ENCODE results near the gene EPO.

The EPO gene

DNA sequence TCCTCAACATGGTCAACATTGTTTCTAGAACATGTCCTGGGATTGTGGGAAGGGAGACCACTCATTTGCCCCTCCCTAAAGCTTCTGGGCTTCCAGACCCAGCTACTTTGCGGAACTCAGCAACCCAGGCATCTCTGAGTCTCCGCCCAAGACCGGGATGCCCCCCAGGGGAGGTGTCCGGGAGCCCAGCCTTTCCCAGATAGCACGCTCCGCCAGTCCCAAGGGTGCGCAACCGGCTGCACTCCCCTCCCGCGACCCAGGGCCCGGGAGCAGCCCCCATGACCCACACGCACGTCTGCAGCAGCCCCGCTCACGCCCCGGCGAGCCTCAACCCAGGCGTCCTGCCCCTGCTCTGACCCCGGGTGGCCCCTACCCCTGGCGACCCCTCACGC is at the start of gene EPO:
Gene EPO (plus strand): TSS at position 190 of the 392 bp plus-strand sequence. CDS start 513 bp downstream, outside the sequence.
- no peak for DNase-seq

DNA sequence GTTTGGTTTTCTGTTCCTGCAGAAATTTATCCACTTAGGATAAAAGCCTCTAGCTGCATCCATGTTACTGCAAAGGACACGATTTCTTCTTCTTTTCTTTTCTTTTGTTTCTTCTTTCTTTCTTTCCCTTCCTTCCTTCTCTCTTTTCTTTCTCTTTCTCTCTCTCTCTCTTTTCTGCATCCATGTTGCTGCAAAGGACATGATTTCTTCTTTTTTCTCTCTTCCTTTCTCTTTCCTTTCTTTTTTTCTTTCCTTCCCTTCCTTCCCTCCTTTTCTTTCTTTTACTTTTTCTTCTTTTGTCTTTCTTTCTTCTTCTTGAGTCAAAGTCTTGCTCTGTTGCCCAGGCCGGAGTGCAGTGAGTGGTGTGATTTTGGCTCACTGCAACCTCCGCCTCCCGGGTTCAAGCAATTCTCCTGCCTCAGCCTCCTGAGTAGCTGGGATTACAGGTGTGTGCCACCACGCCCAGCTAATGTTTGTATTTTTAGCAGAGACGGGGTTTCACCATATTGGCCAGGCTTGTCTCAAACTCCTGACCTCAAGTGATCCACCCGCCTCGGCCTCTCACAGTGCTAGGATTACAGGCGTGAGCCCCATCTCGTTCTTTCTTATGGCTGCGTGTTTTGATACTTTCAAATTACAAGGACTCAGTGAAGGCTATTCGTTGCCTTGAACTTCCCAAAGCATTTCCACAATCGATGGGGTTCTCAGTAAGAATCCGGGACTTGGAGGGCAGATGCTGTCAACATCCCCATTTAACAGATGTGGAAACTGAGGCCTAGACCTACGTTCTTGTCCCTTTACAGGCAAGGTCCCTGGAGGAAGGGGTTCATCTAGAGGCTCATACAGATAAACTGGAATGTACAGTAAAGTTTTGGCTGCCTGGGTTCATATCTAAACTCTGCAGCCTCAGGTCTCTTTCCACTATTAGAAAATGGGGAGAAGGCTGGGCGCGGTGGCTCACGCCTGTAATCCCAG is 48.6 kb upstream of the EPO start:
- DNase-seq = no peak

DNA sequence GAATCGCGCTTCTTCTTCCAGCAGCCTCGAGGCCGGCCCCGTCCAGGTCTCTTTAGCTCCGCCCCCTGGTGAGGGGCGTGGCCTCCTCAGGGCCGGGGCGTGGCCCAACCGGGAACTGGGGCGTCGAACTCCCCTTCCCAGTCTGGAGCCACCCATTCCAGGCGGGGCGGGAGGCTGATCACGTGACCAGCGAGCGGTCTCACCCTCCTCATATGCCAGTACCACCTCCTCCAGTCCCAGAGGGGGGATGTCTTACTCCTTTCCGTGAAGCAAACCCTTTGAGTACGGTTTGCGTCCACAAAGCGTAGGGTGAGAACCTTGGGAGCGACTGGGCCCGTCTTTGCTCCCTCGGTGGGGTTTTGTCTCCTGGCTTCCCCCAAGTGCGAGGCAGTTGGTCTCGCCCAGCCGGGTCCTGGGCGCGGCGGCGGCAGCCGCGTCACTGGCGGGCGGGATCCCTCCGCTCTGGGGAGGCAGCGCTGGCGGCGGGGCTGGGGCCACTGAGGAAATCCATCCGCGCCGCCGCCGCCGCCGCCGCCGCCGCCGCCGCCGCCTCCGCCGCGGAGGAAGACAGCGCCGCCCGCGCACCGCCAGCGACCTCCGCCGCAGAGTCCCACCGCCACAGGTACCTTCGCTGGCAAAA is 46.8 kb upstream of the EPO start, which contains the start of gene GNB2:
Gene GNB2 (plus strand): TSS at position 439 of the 640 bp plus-strand sequence. CDS start 2,526 bp downstream, outside the sequence.
- DNase-seq = peak; percentile 99

DNA sequence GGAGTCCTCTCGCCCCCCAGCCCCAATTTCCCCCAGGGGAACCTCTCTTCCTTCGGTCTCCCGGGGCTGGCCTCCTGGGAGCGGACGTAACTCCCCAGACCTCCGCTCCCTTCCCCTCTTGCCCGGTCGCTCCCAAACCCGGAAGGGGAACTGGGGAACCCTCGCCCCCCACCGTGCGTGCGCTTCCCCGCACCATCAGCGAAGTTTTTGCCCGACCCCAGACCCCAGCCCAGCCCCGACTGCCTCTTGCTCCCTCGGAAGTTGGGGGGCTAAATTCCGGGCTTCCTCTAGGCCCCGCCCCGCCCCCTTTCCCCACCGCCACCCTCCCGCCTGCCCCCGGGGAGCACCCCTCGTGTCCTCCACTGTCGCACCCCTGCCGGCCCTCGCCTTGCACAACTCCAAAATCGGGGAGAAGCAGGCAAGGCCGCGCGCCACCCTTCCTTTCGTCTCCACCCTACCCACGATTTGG is 46.3 kb upstream of the EPO start:
- peak; percentile 47 for DNase-seq

DNA sequence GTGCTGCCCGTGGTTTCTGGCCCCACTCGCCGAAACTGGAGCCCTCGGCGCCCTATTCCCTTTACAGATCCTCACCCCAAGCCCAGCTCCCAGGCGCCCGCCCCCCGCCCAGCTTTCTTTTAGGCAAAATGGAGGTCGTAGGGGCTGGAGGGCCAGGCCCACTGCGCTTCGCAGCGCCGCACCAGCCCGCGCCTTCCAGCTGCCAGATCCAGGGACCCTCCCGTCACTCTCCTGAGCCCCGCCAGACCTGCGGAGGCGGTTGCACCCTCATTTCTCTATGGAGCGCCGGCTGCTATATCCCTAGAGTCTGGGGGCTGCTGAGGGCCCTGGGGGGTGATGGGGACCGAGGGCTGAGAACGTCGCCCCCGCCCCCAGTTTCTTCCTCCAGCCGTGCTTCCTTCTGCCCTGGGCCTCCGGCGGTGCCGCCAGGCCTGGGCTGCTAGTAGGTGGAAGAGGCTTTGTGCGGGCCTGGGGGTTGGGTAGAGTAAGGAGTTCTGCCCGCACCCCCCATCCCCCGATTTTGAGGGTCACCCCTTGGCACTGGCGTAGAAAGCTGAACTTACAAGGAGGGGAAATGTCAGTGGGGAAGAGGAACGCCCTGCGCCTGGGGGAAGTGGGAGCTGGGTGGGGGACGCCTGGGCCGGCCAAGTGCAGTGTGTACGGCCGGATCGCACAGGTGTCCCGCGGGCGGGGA is 45.7 kb upstream of the EPO start:
- DNase-seq = peak; percentile 29

DNA sequence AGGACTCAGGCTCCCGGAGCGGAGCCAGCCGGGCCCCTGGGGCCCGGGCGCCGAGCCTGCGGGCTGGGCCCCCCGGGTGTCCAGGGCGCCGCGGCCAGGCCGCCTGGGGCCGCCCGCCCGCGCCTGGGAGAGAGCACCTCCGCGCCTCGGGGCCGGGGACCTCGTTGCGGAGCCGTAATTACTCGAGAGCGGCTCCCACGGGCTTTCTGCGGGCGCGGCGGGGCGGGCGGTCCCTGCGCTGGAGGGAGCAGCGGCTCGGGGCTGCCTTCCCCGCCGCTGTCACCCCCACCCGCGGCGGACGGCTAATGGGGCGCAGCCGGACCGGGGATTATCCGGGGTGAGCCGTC is 45.2 kb upstream of the EPO start:
- peak; percentile 32 for DNase-seq

DNA sequence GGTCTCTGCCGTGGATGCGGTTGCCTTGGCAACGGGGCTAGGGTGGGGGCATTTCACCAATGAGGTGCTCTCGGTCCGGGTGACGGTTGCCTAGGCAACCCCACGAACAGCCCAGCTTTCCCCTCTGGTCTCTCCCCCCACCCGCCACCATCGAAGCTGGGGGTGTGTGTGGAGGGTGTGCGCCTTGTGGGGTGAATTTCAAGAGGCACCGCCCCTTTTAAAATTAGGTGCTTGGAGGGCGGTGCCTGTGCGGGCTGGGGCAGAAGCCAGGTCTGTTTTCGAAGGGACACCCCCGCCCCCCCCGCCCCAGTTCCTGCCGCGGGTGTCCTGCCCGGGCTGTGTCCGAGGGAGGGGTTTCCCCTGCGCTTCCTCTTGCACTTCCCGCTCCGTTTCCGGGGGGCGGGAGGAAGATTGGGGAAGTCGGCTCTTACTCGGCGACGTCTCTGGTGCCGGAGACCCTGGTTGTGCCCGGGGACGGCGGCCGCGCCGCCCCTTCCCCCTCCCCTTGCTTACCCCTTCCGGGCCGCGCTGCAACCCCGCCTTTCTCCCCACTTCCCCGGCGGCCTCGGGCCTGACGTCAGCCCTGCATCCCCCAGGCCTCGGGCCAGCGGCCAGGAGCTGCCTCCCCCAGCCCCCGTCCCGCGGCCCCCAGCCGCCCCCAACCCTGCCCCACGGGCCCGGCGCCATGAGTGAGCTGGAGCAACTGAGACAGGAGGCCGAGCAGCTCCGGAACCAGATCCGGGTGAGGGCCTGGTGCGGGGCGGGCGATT is 44.5 kb upstream of the EPO start:
- DNase-seq = peak; percentile 77

DNA sequence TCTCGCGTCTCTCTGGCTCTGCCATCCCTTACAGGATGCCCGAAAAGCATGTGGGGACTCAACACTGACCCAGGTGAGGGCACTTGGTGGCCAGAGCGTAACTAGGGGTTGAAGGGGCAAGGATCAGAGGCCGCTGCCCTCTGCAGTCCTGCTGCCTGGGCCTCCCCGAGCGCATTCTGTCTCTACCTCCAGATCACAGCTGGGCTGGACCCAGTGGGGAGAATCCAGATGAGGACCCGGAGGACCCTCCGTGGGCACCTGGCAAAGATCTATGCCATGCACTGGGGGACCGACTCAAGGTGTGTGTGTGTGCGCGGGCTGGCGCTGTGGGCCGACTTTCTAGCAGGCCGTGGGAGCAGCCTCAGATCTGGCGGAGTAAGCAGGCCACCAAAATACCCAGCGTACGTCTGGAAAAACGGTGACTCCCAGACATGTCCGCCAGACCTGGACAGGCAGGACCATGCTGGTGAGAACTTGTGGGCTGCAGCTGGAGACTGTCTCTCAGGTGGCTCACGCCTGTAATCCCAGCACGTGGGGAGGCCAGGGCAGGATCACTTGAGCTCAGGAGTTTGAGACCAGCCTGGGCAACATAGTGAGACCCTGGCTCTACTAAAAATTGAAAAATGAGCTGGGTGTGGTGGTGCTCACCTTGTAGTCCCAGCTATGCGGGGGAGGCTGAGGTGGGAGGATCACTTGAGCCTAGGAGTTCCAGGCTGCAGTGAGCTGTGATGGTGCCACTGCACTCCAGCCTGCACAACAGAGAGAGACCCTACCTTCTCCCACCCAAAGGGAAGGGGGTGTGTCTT is 43.6 kb upstream of the EPO start:
- DNase-seq = no peak

DNA sequence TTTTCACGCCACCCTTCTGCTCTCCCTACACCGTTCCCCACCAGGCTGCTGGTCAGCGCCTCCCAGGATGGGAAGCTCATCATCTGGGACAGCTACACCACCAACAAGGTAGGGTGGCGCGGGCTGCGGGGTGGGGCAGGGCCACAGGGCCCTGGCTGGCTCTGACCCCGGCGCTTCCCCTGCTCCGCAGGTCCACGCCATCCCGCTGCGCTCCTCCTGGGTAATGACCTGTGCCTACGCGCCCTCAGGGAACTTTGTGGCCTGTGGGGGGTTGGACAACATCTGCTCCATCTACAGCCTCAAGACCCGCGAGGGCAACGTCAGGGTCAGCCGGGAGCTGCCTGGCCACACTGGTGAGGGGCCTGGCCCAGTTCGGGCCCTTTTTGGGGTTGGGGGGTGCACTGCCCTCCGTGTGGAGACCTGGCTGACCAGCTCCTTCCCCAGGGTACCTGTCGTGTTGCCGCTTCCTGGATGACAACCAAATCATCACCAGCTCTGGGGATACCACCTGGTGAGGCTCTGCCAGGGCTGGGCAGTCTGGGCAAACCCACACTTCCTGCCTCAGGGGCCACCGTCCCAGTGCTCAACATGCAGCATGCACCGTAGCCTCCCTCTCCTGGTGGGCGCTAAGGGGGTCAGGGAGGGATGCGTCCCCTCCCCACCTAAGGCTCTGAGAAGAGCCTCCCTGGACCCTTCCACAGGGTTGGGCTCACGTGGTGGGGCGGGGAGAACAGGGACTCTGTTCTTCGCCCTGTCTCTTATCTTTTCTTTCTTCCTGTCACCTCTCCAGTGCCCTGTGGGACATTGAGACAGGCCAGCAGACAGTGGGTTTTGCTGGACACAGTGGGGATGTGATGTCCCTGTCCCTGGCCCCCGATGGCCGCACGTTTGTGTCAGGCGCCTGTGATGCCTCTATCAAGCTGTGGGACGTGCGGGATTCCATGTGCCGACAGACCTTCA is 42.7 kb upstream of the EPO start:
- no peak for DNase-seq

DNA sequence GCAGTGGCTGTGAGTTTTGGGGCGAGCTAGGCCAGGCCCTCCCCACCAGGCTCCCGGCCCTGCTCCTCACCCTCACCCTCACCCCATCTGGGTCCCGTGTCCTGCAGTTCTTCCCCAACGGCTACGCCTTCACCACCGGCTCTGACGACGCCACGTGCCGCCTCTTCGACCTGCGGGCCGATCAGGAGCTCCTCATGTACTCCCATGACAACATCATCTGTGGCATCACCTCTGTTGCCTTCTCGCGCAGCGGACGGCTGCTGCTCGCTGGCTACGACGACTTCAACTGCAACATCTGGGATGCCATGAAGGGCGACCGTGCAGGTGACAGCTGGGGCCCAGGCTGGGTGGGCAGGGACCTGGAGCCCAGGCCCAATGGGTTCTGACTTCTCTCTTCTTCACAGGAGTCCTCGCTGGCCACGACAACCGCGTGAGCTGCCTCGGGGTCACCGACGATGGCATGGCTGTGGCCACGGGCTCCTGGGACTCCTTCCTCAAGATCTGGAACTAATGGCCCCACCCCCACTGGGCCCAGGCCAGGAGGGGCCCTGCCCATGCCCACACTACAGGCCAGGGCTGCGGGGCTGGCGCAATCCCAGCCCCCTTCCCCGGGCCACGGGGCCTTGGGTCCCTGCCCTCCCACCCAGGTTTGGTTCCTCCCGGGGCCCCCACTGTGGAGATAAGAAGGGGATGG is 41.8 kb upstream of the EPO start:
- DNase-seq = no peak

DNA sequence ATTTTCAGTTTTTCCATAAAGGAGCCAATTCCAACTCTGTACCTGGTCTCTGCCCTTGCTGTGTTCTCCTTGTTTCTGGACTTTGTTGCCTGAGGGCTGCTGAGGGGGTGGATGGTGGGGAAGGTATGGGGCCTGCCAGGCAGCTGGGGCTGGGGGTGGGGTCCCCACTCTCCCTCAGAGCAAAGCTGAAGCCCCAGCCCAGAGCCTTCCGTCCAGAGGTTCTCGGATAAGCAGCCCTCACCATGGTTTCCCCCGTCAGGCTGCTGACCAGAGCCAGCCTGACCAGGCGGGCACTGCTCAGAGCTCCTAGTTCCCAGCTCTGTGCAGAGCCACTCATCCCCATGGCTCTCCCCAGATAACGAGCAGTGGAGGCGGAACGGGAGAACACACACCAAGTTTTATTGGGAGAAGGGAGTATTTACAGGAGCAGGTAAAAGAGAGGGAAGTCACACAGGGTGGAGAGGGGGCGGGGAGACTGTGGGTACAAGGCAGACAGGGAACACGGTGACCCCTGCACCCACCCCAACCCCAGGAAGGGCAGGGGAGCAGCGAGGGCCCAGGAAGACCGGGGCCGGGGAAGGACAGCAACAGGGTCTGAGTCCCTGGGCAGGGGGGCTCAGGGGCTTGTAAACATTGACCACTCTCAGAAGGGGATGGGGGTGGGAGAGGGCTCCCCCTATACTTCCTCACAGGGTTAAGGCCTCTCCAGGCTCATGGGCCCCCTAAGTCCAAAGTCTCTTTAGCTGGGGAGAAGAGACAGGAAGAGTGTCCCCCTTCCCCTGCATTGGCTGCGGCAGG is 40.9 kb upstream of the EPO start:
- DNase-seq = no peak

DNA sequence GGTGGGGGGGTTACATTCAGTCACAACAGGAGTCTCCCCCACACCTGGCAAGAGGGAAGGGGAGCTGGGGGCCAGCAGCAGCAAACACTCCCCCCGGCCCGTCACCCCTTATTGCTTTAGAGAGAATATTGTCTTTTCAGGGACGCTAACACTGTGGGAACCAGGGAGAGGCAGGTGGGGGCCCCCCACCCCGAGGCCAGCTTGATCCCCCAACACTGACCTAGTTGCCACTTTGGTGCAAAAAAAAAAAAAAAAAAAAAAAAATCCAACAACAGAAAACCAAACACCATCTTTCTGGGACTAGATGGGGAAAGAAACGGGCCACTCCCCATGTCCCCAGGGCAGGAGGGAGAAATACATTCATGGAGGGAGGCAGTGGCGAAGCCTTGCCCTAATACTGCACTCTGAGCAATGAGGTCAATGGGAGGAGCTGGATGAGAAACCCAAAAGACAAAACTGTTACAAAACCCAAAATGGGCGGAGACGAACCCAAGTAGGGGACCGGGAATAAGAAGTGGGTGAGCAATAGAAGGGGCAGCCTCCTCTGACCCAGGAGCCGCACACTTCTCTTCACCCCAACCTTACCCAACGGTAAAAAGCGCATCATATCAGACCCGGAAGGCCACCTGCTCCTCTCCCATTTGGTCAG is 40.2 kb upstream of the EPO start:
- DNase-seq = no peak

DNA sequence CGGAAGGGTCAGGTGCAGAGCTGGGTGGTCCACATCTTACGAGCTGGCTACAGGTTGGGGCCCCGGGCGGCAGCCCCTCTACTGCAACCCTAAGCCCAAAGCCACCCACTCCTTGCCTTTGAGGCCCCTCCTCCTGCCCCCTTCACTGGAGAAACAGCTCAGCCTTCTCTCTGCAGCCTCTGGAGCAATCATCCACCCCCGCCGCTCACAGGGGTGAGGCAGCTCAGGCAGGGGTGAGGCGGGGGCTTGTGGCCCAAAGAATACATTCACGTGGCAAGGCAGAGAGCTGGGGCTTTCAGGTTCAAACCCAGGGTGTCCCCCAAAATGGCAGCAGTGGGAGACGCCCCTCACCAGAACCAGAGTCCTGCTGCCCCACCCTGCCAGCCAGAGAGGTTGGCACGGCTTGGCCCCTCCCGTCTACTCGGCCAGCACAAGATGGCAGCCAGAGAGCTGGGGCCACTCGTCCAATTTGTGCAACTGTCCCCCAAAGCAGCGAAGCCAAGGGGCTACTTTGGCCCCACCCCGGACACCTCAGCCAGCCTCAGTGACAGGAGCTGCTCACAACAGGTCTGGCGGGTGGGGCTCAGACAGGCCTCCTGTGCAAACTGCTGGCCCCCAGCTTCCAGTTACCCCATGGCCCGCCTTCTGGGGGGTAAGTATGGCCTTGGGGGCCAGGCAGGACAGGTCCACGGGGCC is 39.5 kb upstream of the EPO start:
- DNase-seq = no peak

DNA sequence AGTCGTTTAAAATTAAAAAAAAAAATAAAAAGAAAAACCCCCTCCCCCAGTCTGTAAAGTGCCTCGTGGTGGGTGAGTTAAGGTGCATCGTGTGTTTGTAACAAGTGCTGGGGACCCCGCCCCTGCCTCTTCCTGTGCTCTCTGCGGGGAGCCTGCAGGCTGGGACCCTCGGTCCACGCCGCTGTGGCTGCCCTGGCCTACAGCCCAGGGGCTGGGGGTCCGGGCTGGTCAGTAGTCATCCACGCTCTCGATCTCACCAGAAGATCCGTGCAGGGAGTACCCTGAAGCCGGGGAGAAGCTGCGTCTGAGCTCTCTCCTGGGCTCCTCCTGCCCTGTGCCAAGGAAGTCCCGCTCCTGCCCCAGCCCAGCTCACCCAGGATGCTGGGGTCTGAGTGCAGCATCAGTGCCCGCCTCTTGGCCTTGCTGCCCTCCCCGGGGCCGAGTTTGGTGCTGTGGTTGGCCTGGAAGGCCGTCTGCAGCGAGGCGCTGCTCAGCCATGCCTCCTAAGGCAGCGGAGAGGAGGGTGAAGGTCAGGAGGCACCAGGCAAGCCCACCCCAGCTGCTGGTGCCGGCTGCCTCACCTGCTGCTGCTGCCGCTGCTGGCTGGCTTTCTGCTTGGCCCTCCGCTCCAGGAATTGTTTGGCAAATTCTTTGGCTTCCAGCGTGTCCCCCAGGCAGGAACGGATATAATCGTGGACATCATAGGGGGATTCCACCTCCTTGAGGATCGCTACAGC is 38.6 kb upstream of the EPO start:
- no peak for DNase-seq

DNA sequence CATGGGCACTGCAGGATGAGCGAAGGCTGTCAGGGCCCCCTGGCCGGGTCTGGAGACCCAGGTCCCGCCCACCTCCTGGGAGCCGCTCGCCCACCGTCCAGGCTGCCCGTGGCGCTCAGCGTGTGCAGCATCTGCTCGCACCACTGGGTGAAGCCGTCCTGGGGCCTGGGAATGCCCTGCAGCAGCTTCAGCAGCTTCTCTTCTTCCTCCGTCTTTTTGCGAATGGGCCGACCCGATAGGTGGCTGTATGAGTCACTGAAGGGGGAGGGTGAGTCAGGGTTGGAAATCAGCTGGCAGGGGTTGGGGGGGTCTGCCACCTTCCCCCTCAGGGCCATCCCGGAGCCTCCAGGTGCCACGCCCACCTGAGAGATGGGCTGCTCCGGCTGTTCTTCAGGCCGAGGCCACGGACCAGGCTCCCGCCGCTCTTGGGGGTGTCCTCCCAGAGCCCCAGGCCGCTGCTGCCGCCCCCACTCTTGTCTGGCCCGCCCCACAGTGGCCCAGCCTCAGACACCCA is 38.0 kb upstream of the EPO start:
- DNase-seq = no peak

DNA sequence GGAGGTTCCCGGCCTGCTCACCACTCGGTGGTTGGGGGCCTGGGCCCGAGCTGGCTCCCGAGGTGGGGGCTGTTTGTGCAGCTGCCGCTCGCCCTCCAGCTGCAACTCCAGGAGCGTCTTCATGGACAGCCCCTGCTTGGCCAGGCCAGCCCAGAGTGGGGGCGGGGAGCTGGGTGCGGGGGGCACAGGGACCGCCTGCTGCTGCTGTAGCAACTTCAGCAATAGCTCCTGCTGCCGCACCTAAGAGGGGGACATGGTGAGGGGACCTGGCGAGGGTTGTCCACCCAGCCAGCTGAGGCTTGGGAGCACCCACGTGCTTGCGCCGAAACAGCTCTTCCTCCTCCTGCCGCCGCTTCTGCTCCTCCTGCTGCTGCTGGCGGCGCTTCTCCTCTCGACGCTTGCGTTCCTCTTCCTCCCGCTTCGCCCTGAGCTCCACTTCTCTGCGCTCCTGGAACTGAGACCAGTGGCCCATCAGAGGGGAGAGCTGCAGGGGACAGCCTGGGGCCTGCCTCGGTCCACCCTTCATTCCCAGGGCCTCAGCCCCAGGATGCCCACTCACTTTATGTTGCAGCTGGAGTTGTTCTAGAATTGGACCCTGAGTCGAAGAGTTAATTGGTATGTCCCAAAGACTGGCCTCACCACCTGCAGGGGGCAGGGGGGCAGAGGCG is 37.1 kb upstream of the EPO start:
- DNase-seq = no peak
